ENCODE results near the gene LENG1.
A peak's percentile ranks its signal among the peaks of the same experiment; 100 is the strongest.
"Not testable (repeated sequence)": the region's sequence is repeated elsewhere in the genome, so short reads cannot be mapped to it uniquely, and the experiment has no call there.

LENG1 gene

GRCh38 chr19:54173951-54174834 is 14.7 kb upstream of the LENG1 start:
- no peak overlapping the region for H3K4me3 ChIP-seq (ENCODE audit: low read depth in 1 of 2, low read length in 2 of 2)
- no peaks in the 10 kb centered on the region for H3K27me3 ChIP-seq (ENCODE audit: low read depth, low read length)
- peaks cover 2 to 9% of the 10 kb centered on the region in 2 donors for H3K36me3 ChIP-seq (ENCODE audit: control insufficient read depth in 1 of 2, insufficient read depth in 2 of 2, low read length in 2 of 2)
- no peak overlapping the region for H3K27ac ChIP-seq (ENCODE audit: low read length)
- H3K4me1 ChIP-seq (ENCODE audit: control insufficient read depth in 1 of 2, insufficient read depth in 2 of 2, low read length in 2 of 2) = peaks cover 0 to 4% of the 10 kb centered on the region in 2 donors
- H3K9me3 ChIP-seq (ENCODE audit: control insufficient read depth in 1 of 2, low read length in 2 of 2) = no peaks in the 10 kb centered on the region

- Histone ChIP-seq H3K27ac (ENCODE audit: low read length) (no peak overlapping the region), H3K27me3 (ENCODE audit: low read depth, low read length) (no peaks in the 10 kb centered on the region), H3K9me3 (ENCODE audit: control insufficient read depth in 1 of 2, low read length in 2 of 2) (no peaks in the 10 kb centered on the region), H3K36me3 (ENCODE audit: control insufficient read depth in 1 of 2, insufficient read depth in 2 of 2, low read length in 2 of 2) (peaks cover 0 to 1% of the 10 kb centered on the region in 2 donors), H3K4me3 (ENCODE audit: low read depth in 1 of 2, low read length in 2 of 2) (no peak overlapping the region), H3K4me1 (ENCODE audit: control insufficient read depth in 1 of 2, insufficient read depth in 2 of 2, low read length in 2 of 2) (peaks cover 0 to 6% of the 10 kb centered on the region in 2 donors)
These were observed 13.8 kb upstream of the LENG1 start for GRCh38 chr19:54173359-54173699.

GRCh38 chr19:54172471-54173358 is 13.2 kb upstream of the LENG1 start, which contains the start of gene TMC4:
TSS of gene TMC4 (minus strand) at chr19:54173160. CDS start at chr19:54173117, 43 bp downstream.
- no peaks in the 10 kb centered on the region for H3K9me3 ChIP-seq (ENCODE audit: control insufficient read depth in 1 of 2, low read length in 2 of 2)
- H3K4me1 ChIP-seq (ENCODE audit: control insufficient read depth in 1 of 2, insufficient read depth in 2 of 2, low read length in 2 of 2) = peaks cover 0 to 7% of the 10 kb centered on the region in 2 donors
- H3K27ac ChIP-seq (ENCODE audit: low read length) = peak within 1 kb of the TSS; percentile 69
- H3K36me3 ChIP-seq (ENCODE audit: control insufficient read depth in 1 of 2, insufficient read depth in 2 of 2, low read length in 2 of 2) = no peaks in the 10 kb centered on the region
- peak within 1 kb of the TSS in 1 of 2 donors; percentile 62 for H3K4me3 ChIP-seq (ENCODE audit: low read depth in 1 of 2, low read length in 2 of 2)
- no peaks in the 10 kb centered on the region for H3K27me3 ChIP-seq (ENCODE audit: low read depth, low read length)

- H3K4me1 ChIP-seq (ENCODE audit: control insufficient read depth in 1 of 2, insufficient read depth in 2 of 2, low read length in 2 of 2); H3K36me3 ChIP-seq (ENCODE audit: control insufficient read depth in 1 of 2, insufficient read depth in 2 of 2, low read length in 2 of 2); H3K27ac ChIP-seq (ENCODE audit: low read length); H3K27me3 ChIP-seq (ENCODE audit: low read depth, low read length); H3K9me3 ChIP-seq (ENCODE audit: control insufficient read depth in 1 of 2, low read length in 2 of 2); H3K4me3 ChIP-seq (ENCODE audit: low read depth in 1 of 2, low read length in 2 of 2): not testable (repeated sequence)
These were observed 12.4 kb upstream of the LENG1 start for GRCh38 chr19:54171736-54172431.

GRCh38 chr19:54169149-54169740 is 9.7 kb upstream of the LENG1 start:
- H3K9me3 ChIP-seq (ENCODE audit: control insufficient read depth in 1 of 2, low read length in 2 of 2) = no peaks in the 10 kb centered on the region
- peaks cover 0 to 12% of the 10 kb centered on the region in 2 donors for H3K4me1 ChIP-seq (ENCODE audit: control insufficient read depth in 1 of 2, insufficient read depth in 2 of 2, low read length in 2 of 2)
- H3K27me3 ChIP-seq (ENCODE audit: low read depth, low read length) = no peaks in the 10 kb centered on the region
- no peak overlapping the region for H3K4me3 ChIP-seq (ENCODE audit: low read depth in 1 of 2, low read length in 2 of 2)
- no peaks in the 10 kb centered on the region for H3K36me3 ChIP-seq (ENCODE audit: control insufficient read depth in 1 of 2, insufficient read depth in 2 of 2, low read length in 2 of 2)
- H3K27ac ChIP-seq (ENCODE audit: low read length) = no peak overlapping the region

- Histone ChIP-seq H3K27me3 (ENCODE audit: low read depth, low read length) (no peaks in the 10 kb centered on the region), H3K36me3 (ENCODE audit: control insufficient read depth in 1 of 2, insufficient read depth in 2 of 2, low read length in 2 of 2) (no peaks in the 10 kb centered on the region), H3K4me1 (ENCODE audit: control insufficient read depth in 1 of 2, insufficient read depth in 2 of 2, low read length in 2 of 2) (peaks cover 0 to 12% of the 10 kb centered on the region in 2 donors), H3K27ac (ENCODE audit: low read length) (no peak overlapping the region), H3K9me3 (ENCODE audit: control insufficient read depth in 1 of 2, low read length in 2 of 2) (no peaks in the 10 kb centered on the region), H3K4me3 (ENCODE audit: low read depth in 1 of 2, low read length in 2 of 2) (no peak overlapping the region)
These were observed 8.8 kb upstream of the LENG1 start for GRCh38 chr19:54168174-54168917.

DNA sequence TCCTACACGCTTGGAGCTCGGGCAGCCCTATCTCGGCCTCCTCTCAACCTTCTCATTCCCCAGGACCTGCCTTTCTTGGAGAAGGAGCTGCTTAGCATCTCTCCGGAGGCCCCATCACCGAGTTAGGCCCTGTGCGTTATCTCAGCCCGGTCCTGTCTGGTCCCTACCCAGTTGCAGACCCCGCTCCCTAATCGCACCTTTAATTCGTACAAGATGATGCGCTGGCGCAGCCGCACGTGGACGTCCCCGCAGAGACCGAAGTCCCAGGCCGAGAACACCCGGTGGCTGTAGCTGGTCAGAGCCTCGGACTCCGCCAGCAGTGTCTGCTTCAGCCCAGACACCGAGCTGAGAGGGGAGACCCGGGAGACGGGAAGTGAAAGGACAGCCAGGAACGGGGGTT is 5.7 kb upstream of the LENG1 start:
- H3K4me3 ChIP-seq (ENCODE audit: low read depth in 1 of 2, low read length in 2 of 2) = no peak overlapping the region
- peaks cover 7 to 31% of the 10 kb centered on the region in 2 donors for H3K4me1 ChIP-seq (ENCODE audit: control insufficient read depth in 1 of 2, insufficient read depth in 2 of 2, low read length in 2 of 2)
- H3K27me3 ChIP-seq (ENCODE audit: low read depth, low read length) = no peaks in the 10 kb centered on the region
- no peaks in the 10 kb centered on the region for H3K36me3 ChIP-seq (ENCODE audit: control insufficient read depth in 1 of 2, insufficient read depth in 2 of 2, low read length in 2 of 2)
- H3K9me3 ChIP-seq (ENCODE audit: control insufficient read depth in 1 of 2, low read length in 2 of 2) = no peaks in the 10 kb centered on the region
- H3K27ac ChIP-seq (ENCODE audit: low read length) = no peak overlapping the region

- peaks cover 8 to 31% of the 10 kb centered on the region in 2 donors for H3K4me1 ChIP-seq (ENCODE audit: control insufficient read depth in 1 of 2, insufficient read depth in 2 of 2, low read length in 2 of 2)
- H3K27ac ChIP-seq (ENCODE audit: low read length) = no peak overlapping the region
These were observed 5.0 kb upstream of the LENG1 start for GRCh38 chr19:54164369-54165068.

DNA sequence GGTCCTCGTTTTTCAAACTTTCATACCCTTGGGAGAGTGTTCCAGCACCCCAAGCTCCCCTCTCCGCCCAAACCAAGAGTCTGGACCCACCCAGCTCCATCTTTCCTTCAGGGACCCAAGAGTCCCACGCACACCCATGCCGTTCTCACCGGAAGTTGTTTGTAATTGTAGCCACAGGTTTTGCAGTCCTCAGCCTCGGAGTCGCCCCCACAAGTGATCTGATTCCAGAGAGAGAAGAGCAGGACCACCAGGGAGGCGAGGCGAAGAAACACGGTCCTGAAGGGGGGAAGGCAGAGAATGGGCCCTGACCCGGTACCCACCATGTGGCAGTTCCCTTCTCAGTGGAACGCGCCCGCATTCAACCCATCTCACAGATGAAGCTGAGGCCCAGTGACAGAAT is 3.4 kb upstream of the LENG1 start:
- H3K9me3 ChIP-seq (ENCODE audit: control insufficient read depth in 1 of 2, low read length in 2 of 2) = no peaks in the 10 kb centered on the region
- peak overlapping the region; percentile 56 for H3K27ac ChIP-seq (ENCODE audit: low read length)
- H3K36me3 ChIP-seq (ENCODE audit: control insufficient read depth in 1 of 2, insufficient read depth in 2 of 2, low read length in 2 of 2) = peaks cover 0 to 4% of the 10 kb centered on the region in 2 donors
- peaks cover 14 to 38% of the 10 kb centered on the region in 2 donors for H3K4me1 ChIP-seq (ENCODE audit: control insufficient read depth in 1 of 2, insufficient read depth in 2 of 2, low read length in 2 of 2)
- peak overlapping the region; percentile 33 to 59 for H3K4me3 ChIP-seq (ENCODE audit: low read depth in 1 of 2, low read length in 2 of 2)
- no peaks in the 10 kb centered on the region for H3K27me3 ChIP-seq (ENCODE audit: low read depth, low read length)

More at GRCh38 chr19:54164369-54165068, 5.0 kb upstream of the LENG1 start:
- Histone ChIP-seq H3K4me3 (ENCODE audit: low read depth in 1 of 2, low read length in 2 of 2) (no peak overlapping the region), H3K36me3 (ENCODE audit: control insufficient read depth in 1 of 2, insufficient read depth in 2 of 2, low read length in 2 of 2) (no peaks in the 10 kb centered on the region), H3K9me3 (ENCODE audit: control insufficient read depth in 1 of 2, low read length in 2 of 2) (no peaks in the 10 kb centered on the region), H3K27me3 (ENCODE audit: low read depth, low read length) (no peaks in the 10 kb centered on the region)

Data from muscle layer of duodenum (tissue), 2 donors.